CD4-positive, alpha-beta T cell treated with Interleukin-21 for 1 hour (primary cell): ENCODE data around the gene PSORS1C1.
"Not testable (repeated sequence)": the region's sequence is repeated elsewhere in the genome, so short reads cannot be mapped to it uniquely, and the experiment has no call there.

ENCODE experiments used
- DNase-seq: peaks from one replicate; pipeline ENCODE4 v3.0.0-alpha.2; 2020

Gene PSORS1C1

DNA sequence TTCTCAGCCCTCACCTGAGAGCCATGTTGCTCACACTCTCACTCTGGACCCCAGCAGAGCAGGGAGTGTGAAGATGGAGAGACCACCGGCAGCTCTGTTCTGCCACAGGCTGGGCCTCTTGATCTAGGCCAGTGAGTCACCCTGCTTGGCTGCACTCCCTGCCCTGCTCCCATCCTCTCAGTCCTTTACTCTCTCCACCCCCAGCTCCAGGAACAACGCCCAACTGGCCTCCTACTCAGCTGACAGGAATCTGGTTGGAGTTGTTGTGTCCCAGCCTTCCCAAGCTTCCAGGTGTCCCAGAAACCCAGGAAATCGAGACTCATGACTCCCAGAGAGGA is at the start of gene PSORS1C1:
Gene PSORS1C1 (plus strand): TSS at position 260 of the 338 bp plus-strand sequence. CDS start 14,833 bp downstream, outside the sequence.
- no peak for DNase-seq

GRCh38 chr6:31065556-31065955 is 49.0 kb upstream of the PSORS1C1 start:
- no peak for DNase-seq

GRCh38 chr6:31067028-31067427 is 47.6 kb upstream of the PSORS1C1 start:
- not testable (repeated sequence) for DNase-seq

DNA sequence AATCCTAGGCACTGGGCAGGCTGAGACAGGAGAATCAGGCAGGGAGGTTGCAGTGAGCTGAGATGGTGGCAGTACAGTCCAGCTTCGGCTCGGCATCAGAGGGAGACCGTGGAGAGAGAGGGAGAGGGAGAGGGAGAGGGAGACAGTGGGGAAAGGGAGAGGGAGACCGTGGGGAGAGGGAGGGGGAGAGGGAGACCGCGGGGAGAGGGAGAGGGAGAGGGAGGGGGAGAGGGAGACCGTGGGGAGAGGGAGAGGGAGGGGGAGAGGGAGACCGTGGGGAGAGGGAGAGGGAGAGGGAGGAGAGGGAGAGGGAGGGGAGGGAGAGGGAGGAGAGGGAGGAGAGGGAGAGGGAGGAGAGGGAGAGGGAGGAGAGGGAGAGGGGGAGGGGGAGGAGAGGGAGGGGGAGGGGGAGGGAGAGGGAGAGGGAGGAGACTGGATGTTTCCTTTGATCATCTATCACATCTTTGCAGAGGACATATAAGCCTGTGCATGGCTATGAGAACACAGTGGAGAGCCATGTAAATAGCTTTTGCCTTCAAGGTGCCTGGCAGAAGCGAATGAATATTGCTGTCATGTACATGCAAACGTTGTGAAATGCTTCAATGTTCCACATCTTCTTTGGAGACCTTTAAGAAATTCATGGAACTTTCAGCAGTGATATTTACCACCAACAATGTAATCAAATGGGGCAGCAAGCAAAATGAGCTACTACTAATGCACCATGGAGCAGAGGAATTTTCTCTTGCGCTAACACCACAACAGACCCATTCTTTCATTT is 46.5 kb upstream of the PSORS1C1 start:
- not testable (repeated sequence) for DNase-seq

DNA sequence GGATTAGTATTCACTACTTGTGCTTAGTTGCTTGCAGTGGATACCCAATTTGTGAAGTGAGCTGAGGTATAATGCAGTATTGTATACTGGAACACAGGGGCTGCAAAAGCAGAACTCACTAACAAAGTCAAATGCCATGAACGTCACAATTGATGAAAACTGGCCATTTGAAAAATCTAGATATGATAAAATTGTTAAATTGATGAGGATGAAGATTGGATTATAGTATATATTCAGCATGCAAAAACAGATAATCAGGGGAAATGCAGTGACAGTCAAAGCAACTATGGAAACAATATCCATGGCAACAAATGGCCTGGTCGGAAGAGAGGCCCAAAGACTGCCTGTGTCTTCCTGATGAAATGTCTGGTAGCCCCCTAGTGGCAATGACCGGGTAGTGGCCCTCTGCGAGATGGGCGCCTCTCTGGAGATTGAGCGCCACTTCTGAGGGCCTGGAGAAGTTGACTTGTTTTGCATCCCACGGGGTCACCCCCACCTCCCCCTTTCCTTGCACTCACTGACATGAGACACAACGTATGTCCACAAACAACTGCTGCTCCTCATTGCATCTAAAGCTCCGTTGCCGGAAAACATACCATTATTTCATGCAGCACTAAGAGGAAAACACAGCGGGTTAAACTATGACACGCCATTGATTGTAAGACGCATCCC is 45.8 kb upstream of the PSORS1C1 start:
- DNase-seq, result peak; percentile 67

- no peak for DNase-seq
These were observed 43.8 kb upstream of the PSORS1C1 start for GRCh38 chr6:31070711-31071197.

- DNase-seq, result no peak
These were observed 40.2 kb upstream of the PSORS1C1 start for GRCh38 chr6:31074401-31074800.

- DNase-seq, result no peak
These were observed 39.1 kb upstream of the PSORS1C1 start for GRCh38 chr6:31075528-31075927.

DNA sequence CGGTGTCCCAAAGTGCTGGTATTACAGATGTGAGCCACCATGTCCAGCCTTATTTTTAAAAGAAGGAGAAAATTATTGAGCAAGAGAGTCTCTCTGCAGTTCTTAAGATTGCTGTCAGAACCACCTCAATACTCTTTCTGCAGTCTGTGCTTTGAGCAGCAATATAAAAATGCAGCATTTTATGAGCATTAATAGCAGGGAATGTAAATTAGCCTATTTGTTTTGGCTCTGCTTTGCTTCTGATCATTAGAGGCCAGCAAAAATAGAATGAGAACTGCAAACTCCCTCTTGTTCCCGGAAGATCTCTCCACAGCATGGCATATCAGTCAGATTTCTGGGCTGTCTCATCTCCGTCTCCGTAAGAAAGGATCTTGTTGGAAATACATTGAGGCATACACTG is 38.0 kb upstream of the PSORS1C1 start:
- DNase-seq, result no peak

- peak; percentile 74 for DNase-seq
These were observed 34.8 kb upstream of the PSORS1C1 start for GRCh38 chr6:31079656-31080261.

GRCh38 chr6:31081872-31082271 is 32.7 kb upstream of the PSORS1C1 start:
- DNase-seq, result no peak

- peak; percentile 48 for DNase-seq
These were observed 30.8 kb upstream of the PSORS1C1 start for GRCh38 chr6:31083742-31084354.

- no peak for DNase-seq
These were observed 27.7 kb upstream of the PSORS1C1 start for GRCh38 chr6:31086788-31087440.

GRCh38 chr6:31087494-31088089 is 27.0 kb upstream of the PSORS1C1 start:
- peak; percentile 83 for DNase-seq

GRCh38 chr6:31090275-31090972 is 24.2 kb upstream of the PSORS1C1 start:
- no peak for DNase-seq

DNA sequence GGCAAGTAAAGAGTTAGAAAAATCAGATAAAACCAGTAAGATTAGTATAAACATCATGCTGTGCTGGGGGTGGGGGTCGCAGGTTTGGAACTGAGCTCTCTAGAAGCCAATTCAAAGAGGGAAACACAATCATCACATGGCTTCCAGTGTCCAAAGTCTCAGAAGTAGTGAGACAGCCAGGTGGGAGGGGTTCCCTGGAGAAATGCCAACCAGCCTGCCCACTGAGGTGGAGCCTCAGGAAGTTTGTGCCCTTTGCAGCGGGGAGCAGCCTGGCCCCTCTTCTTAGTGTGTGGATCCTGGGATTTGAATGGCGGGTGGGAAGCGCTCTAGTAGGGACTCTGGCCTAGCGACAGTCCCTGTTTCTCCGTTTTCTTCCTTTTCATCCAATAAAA is 23.6 kb upstream of the PSORS1C1 start:
- no peak for DNase-seq

DNA sequence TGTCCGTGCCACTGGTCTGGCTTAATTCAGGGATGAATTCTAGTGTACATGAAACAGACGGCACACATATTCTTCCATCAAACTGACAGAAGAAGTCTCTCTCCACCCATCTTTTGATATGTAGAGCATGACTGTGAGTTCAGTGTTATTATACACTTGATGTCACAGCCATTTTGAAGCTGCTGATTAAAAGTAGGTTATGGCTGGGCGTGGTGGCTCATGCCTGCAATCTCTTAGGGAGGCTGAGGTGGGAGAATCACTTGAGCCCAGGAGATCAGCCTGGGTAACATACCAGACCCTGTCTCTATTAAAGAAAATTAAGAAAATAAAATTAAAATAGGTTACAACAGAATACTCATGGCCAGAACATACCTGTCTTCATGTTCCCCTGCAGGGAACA is 22.9 kb upstream of the PSORS1C1 start:
- DNase-seq, result no peak

DNA sequence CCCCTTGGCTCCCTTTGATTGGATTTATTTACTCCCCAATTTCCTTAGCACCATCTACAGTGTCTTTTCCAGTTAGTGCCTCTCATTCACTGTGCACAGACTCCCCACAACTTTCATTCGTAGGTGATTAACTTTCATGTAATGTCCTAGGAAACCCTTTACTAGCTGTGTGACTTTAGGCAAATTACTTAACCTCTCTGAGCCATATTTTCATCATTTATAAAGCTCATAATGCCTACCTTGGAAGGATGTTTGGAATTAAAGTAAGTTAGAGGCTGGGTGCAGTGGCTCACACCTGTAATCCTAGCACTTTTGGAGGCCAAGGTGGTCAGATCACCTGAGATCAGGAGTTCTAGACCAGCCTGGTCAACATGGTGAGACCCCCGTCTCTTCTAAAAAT is 22.4 kb upstream of the PSORS1C1 start:
- DNase-seq, result no peak

GRCh38 chr6:31092769-31093505 is 21.7 kb upstream of the PSORS1C1 start:
- DNase-seq, result no peak

DNA sequence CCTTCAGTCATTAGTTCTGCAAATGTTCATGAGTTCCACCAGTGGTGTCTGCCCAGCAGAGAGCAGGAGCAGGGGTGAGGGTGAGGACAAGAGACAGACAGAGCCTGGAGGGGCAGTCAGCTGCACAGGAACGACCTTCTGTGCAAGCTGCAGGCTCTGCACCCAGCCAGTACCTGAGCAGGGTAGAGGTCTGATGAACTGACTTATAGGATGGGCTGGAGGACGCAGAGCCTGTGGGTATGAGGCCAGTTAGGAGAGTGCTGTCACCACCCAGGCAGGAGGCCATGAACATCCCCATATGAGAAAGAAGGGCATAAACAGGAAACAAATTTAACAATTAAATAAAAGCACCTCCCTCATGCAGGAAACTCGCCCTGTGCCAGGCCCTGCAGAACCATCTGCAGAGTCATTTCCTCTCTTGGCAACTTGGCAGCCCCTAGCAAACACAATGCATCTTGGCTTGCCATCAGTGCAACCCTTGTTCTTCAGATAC is 20.2 kb upstream of the PSORS1C1 start:
- peak; percentile 45 for DNase-seq

GRCh38 chr6:31096215-31096614 is 18.4 kb upstream of the PSORS1C1 start:
- no peak for DNase-seq
